Measurements from ENCODE around the gene CORO2A.
"Not testable (repeated sequence)": the region's sequence is repeated elsewhere in the genome, so short reads cannot be mapped to it uniquely, and the experiment has no call there.

Gene CORO2A

DNA sequence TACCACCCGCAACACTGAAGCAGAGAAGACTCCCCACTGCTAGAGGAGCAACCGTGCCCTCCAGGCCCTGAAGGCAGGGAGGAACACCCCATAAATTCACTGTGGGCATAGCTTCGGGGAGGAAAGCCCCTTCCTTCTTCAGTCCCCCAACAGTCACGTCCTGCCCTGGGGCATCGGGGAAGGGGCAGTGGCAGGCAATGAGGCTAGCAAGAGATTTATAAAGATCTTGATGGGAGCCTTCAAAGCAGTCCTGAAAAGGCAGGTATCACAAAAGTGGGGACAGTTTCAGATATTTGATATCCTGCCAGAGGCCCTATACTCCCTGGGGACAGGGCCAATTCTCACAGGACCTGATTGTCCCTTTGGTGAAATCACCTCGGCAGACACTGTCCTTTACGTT, 56.5 kb downstream of the CORO2A start:
- no peak for DNase-seq (ENCODE audit: low read depth)

DNA sequence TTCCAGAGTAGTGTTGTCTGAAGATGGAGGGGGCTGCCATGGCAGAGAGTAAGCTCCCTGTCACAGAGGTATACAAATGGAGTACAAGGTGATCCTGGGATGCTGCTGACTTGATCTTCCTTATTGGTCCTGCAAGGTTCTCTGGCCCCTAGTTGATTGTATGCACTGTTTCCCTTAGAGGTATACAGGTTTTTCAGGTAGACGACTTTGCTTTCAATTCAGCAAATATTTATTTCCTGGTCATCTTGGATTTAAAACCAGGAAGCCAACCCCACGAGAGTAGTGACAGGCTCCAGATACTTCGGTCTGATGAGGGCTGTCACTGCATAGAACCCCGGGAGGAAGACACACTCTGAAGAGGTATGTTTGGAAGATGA, 56.9 kb downstream of the CORO2A start:
- no peak for DNase-seq (ENCODE audit: low read depth)

DNA sequence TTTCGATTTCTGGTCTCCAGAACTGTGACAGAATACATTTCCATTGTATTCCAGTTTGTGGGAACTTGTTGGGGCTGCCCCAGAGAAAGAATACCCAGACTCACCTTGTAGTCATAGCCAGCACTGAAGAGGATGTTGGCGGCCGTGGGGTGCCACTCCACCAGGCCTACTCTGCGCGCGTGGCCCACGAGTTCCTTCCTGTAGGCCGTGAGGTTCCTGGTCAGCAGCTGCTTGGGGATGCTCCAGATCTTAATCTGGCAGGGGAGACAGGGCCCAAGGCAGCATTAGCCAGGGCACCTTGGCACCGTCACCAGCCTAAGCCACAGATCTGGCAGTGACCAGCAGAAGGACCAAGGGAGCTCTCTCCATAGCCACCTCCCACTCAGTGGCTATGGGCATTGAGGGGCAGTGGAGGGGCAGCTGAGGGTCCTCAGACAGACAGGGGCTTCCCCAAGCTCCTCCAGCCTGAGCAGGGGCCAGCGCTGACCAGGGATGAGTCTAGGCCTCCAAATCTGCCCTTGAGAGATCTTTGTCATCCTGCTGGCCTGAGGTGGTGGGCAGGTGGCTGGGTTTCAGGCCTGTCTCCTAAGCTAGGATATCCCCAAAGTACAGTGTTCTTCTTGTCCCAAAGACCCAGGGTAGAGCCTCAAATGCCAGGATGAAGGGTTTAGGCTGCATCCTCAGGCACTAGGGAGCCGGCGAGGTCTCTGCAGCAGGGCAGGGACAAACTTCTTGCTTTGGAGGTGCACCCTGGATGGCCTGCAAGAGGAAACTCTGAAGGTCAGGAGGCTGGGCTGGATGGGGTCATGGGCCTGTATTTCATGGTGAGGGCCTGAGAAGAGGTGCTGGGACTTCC, 57.5 kb downstream of the CORO2A start:
- DNase-seq (ENCODE audit: low read depth): no peak

DNA sequence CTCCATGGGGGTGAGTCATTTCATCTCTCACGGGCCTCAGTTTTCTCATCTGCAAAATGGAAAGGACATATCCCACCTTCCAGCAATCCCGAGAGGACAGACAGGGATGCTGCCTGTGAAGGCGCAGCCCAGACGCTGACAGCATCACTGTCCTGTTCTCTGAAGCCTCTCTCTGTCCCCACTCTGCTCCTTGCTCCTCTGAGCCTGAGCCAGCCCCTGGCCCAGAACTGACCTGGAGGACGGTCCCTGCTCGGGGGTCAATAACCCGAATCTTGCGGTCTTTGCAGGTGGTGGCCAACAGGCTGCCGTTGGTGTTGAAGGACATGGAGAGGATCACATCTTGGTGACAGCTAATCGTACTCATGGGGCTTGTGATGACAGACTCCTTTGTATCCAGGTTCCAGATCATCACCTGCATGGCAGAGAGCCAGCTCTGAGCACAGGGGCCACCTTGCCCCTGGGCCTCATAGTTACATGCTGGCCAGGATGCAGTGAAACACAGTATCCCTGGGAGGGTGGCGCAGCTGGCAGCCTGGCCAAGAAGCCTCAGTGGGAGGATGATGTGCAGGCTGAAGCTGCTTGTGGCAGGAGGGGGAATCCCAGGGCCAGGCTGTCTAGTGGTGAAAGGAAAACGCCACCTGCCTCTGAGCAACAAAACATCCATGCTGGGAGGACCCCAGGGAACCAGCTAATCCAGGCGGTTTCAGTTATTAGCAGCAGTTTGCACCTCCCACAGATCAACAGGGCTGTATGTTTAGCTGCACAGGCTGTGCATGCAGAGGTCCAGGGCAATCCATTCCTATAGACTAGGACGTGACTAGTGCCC, 59.4 kb downstream of the CORO2A start:
- DNase-seq (ENCODE audit: low read depth): no peak

DNA sequence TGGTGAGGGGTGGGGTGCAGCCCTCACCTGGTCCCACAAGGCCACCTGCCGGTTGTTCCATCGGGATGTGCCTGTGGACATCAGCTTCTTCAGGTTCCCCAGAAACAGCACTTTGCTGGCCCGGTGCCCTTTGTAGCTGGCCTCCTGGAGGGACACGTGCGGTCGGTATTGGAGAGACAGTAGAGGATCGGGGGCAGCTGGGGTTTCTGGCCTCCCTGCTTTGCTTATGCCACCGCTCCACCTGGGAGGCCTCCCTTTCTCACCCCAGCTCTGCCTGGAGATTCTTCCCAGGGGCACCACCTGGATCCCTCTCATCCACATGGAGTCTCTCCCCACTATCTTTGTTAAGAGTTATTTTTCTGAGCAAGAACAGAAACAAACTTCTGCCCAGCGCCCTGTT, 60.3 kb downstream of the CORO2A start:
- no peak for DNase-seq (ENCODE audit: low read depth)

DNA sequence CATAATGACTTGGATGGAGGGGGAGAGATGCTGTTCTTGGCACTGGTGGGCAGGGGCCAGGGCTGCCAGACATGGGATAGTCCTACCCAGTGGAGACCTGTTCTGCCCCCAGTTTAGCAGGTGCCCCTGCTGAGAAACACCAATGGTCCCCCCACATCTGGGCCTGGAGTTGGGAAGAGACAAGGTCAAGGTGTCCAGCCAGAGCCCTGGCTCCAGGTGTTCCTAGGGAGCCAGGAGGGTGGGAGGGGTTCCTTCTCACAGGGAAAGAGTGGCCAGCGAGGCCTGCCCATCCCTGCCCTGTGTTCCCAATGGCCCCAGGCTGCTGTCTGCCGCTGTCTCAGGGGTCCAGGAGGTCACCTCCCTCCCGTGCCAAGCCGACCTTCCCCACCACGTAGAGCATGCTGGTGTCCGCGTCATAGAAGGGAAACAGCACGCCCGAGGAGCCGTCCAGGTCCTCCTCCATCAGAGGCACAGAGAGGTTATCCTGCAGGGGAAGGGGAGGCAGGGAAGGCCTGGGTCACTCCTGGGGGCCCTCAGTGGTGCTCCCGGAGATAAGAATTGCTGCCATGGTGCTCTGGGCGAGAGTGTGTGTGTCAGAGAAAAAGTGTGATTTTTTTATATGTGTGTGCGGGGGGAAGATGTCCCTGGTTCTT, 61.7 kb downstream of the CORO2A start:
- DNase-seq (ENCODE audit: low read depth): no peak

DNA sequence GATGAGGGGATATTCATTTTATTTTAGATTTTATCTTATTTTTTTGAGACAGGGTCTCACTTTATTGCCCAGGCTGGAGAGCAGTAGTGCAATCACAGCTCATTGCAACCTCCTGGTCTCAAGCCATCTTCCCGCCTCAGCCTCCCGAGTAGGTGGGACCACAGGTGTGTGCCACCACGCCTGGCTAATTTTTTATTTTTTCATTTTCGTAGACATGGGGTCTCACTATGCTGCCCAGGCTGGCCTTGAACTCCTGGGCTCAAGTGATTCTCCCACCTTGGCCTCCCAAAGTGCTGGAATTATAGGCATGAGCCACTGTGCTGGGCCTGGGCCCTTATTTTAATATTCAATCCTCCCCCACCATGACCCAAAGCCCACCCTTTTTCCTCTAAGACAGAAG, 62.4 kb downstream of the CORO2A start:
- DNase-seq (ENCODE audit: low read depth): not testable (repeated sequence)

DNA sequence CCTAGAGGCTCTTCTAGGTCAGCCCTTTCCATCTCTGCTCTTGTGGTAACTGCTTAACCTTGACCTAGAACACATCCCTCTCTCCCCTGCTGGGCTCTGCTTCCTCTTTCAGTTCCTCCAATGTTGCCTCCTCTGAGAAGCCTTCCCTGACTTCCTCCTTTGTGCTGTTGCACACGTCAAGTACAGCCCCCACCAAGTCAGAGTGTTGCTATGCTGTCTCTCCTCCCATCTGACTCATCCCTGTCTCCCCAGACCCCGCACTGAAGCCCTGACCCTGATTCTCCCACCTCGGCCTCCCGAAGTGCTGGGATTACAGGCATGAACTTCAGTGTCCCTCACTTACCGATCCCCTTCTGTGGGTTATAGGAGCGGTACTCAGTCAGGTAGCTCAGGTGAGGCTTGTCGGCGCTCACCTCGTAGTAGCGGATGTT, 63.0 kb downstream of the CORO2A start:
- no peak for DNase-seq (ENCODE audit: low read depth)

DNA sequence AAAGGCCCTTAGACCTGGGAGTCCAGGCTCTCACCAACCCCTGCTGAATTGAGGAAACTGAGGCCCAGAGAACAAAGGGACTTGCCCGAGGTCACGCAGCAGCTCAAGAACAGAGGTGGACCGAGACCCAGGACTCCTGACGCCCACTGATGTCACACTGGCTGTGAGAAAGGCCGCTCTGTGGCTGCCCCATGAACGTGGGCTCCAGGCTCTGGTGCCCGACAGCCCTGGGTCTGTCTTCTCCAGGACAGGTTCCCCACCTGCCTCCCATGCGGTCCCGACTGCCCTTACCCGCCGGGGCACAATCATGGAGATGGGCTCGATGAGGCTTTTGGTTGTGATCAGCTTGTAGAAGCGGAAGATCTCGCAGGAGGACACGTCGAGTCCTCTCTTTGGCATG, 64.1 kb downstream of the CORO2A start:
- DNase-seq (ENCODE audit: low read depth): no peak

DNA sequence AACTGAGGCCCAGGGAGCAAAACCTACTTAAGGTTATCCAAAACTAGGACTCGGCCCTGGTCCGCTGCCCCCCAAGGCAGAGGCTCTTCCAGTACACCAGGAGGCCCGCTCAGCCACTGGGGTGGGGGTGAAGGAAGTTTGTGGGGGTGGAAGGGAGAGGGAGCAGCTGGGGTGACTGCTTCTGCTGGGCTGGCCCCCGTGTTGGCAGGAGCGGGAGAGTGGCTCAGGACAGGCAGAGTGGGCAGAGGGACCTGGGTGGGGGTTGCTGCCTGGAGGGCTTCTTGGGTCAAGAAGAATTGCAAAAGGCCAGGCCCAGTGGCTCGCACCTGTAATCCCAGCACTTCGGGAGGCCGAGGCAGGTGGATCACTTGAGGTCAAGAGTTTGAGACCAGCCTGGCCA, 65.2 kb downstream of the CORO2A start:
- no peak for DNase-seq (ENCODE audit: low read depth)

DNA sequence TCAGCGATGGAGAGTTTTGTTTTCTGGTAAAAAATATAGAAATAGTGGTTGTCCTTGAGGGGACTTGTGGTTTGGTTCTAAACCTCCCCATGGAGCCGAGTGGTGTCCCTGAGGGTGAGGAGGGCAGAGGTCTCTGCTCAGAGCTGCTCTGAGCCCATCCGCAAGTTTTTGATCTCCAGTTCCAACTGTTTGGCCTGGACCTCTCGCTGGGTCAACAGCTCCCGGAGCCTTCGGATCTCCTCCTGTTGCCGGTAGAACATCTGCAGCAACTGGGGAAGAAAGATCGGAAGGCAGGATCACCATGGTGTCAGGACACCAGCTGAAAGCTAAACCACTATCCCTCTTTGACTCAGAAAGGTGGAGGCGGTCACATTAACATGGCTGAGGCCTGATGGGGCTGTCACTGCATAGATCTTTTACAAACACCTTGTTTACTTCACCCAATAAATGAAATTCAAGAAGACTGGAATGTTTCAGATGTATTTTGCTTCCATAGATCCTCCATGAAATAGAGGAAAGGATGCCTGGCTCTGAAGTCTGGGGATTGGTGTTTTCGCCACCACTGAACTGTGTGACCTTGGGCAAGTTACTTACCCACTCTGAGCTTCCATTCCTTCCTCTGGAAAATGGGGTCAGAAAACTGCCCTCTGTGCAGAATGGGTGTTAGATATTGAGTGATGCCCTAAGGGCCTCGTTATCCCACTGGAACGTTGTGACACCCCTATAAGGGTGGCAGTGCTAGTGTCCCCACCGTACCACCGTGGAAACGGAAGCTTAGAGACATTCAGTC, 67.6 kb downstream of the CORO2A start:
- DNase-seq (ENCODE audit: low read depth): no peak

DNA sequence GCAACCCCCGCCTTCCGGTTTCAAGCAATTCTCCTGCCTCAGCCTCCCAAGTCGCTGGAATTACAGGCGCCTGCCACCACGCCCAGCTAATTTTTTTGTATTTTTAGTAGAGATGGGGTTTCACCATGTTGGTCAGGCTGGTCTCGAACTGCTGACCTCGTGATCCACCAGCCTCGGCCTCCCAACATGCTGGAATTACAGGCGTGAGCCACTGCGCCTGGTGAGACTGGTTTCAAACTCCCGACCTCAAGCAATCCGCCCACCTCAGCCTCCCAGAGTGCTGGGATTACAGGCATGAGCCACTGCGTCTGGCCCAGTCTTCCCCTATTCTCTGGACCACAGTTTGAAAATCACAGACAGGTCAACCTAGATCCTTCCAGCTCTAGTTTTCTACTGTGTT, 68.3 kb downstream of the CORO2A start:
- not testable (repeated sequence) for DNase-seq (ENCODE audit: low read depth)

DNA sequence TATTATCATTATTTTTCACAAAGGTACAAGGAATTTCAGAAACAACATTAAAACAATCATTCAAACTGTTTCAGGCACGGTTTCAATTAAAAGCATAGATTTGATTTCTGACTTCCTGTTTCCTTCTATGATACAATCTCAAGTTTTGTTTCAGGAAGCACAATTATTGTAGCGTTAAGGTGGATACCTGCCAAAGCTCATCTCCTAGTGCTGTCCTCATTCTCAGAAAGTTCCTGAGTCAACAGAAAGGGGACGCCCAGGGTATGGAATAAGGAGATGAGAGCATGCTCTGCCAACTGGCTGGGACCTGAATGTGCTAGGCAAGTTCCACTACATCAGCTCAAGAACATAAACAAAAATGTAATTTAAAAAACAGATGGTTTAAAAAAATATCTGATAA, 71.4 kb downstream of the CORO2A start:
- DNase-seq (ENCODE audit: low read depth): no peak

DNA sequence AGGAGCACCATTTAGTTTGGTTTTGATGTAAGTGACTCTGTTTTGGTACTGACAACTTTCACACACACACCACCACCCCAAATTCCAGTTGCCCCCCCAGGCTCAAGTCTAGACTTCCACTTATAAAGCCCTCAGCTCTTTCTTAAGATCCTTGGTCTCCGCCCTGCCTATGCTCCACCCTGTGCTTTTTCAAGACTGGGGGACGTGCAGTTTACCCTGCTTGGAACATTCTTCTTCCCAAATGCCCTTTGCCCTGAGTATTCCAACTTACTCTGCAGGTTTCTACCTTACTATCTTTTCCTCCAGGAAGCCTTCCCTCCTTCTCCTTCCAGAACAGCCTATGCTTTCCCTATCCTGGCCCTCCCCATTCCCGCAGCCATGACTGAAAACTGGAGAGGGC, 72.0 kb downstream of the CORO2A start:
- no peak for DNase-seq (ENCODE audit: low read depth)

DNA sequence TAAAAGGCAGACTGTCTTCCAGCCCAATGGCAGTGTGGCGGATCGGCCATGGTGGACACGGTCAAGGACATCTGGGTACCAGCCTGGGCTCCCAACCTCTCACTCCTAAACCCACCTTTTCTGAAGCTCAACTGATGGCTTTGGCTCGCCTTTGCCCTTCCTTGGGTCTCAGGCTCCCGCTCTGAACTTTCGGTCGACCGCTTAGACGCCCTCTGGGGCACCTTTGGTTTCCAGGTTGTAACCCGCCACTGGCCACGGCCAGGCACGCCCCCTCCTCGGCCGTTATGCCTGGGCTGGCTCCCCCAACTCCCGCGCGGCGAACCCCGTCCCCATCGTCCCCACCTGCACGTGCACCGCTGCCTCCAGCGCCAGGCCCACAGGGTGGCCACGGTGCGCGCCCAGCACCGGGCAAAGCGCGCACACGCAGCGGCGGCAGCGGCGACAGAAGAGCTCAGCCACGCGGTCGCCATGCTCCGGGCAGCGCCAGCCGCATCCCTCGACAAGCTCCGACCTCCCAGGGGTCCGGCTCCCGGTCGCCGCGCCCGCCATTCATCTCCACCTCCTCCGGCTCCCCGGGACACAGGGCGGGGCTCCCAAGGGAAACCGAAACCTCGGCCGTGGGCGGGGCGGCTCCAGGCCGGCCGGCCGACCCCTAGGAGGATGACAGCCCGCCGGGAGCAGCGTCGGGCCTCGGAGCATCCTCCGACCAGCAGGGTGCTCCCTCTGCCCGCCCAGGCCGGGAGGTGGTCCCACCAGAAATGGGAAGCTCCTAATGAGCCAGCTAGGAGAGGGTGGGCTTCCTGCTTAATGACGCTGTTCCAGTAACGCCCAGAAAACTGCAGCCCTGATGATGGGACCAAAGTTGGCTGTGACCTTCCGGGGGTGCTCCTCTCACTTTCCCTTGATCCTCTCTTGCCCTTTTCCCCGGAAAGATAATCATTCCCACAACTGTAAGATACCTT, 73.5 kb downstream of the CORO2A start, which contains the start of gene TRIM14:
Gene TRIM14 (minus strand): TSS at position 583 of the 962 bp plus-strand sequence. CDS start 34 bp downstream, at position 549.
- DNase-seq (ENCODE audit: low read depth): no peak

DNA sequence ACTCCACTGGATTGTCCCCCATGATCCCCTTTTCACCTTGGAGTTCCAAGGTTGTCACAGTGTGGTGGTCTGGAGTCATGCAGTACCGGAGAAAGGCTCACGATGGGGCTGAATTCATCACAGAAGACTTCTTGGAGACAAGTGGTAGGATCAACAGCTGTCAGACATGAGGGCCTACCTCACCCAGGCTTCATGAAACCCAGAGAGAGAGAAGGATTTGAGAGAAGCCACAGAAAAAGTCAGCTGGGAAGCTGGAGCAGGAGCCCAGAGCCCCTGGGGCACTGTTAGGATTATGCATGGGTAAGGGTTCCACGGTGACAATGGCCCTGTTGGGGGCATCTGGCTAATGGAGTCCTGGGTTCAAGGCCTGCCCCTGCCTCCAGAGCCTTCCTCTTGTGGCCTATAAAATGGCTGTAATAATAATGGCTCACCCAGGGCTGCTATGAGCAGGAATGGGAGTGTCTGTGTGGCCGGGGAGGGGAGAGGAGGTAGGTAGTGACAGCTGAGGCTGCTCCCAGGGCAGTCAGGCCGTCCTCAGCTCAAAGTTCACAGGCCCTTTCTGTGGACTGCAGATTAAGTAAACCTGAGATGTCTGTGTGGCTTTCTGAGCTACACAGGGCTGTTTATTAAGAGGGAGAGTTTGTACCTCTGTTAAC, 74.3 kb downstream of the CORO2A start:
- DNase-seq (ENCODE audit: low read depth): no peak

DNA sequence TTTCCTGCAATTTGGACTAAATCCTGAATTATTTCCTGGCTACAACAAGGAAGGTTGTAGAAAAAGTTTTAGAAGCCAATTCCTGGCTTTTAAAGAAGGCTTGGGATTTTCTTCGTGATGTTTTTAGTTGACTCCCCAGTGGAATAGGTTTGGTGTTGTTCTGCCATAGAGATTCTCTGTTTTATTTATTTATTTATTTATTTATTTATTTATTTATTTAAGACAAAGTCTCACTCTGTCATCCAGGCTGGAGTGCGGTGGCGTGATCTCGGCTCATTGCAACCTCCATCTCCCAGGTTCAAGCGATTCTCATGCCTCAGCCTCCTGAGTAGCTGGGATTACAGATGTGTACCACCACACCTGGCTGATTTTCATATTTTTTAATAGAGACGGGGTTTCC, 75.3 kb downstream of the CORO2A start:
- DNase-seq (ENCODE audit: low read depth): not testable (repeated sequence)

DNA sequence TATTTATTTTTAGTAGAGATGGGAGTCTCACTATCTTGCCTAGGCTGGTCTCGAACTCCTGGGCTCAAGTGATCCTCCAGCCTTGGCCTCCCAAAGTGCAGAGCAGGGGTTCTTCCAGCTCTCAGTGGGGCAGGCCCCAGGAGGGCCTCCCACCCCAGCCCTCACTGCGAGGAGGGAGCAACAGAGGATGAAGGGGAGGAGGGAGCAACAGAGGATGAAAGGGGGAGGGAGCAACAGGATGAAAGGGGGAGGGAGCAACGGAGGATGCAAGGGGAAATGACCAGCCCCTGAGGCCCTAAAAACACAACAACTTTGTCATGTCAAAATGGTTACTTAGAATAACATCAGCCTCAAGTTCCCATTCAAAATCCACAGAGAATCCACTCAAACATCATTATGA, 83.4 kb downstream of the CORO2A start:
- DNase-seq (ENCODE audit: low read depth): no peak

DNA sequence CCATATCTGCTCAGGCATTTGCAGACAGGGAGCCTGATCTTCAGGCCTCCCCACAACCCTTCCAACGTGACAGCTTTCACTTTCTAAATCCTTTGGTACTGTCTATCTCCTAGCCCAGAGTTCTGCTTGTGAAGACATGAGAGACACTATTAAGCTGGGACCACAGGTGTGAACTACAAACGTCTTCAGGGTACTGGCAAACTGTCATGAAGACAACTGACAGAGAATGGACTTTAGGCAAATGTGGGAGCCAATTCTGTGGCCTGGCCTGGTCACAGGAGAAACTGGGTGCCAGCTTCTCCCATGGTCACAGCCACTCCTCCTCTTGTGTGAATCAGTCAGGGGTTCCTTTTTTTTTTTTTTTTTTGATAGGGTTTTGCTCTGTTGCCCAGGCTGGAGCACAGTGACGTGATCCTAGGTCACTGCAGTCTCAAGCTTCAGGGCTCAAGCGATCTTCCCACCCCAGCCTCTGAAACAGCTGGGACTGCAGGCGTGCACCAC, 83.9 kb downstream of the CORO2A start:
- DNase-seq (ENCODE audit: low read depth): no peak

DNA sequence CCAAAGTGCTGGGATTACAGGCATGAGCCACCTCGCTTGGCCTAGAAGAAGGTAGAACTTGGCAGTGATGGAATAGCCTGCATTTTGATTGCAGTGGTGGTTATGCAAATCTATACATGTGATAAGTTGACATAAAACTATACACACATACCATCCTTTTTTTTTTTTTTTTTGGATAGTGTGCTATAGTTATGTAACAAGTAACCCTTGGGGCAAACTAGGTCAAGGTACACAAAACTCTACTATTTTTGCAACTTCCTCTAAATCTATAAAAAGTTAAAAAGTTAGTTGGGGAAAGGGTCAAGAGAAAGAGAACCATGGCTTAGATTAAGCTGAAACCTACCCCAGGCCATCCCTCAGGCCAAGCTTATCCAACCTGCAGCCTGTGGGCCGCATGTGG, 84.5 kb downstream of the CORO2A start:
- no peak for DNase-seq (ENCODE audit: low read depth)
